ENCODE results near the gene RETN. TPM values are rescaled to one million over a fixed set of nuclear protein-coding genes. Genes with fewer than 3 reads are reported as not detected.

Gene RETN
- total RNA-seq, 1 donor: not detected

GRCh38 chr19:7622933-7623685, 45.7 kb upstream of the RETN start:
- Histone ChIP-seq H3K27me3 (ENCODE audit: insufficient read depth, low read length) (no peaks in the 10 kb centered on the region), H2AFZ (ENCODE audit: low read length) (no peak overlapping the region), H3K79me2 (ENCODE audit: insufficient read depth, low read length) (peaks cover 32% of the 10 kb centered on the region), H3K4me2 (ENCODE audit: insufficient read depth, low read length) (no peak overlapping the region), H3K36me3 (ENCODE audit: insufficient read depth, low read length) (peaks cover 19% of the 10 kb centered on the region), H4K20me1 (ENCODE audit: insufficient read depth, low read length) (peaks cover 8% of the 10 kb centered on the region), H3K4me3 (ENCODE audit: insufficient read depth, low read length) (no peak overlapping the region), H3K4me1 (ENCODE audit: insufficient read depth, low read length) (peaks cover under 1% of the 10 kb centered on the region), H3K9me3 (ENCODE audit: low read depth, low read length) (no peaks in the 10 kb centered on the region), H3K27ac (ENCODE audit: low read depth, low read length) (no peak overlapping the region)
- TF ChIP-seq, protein P1, sequence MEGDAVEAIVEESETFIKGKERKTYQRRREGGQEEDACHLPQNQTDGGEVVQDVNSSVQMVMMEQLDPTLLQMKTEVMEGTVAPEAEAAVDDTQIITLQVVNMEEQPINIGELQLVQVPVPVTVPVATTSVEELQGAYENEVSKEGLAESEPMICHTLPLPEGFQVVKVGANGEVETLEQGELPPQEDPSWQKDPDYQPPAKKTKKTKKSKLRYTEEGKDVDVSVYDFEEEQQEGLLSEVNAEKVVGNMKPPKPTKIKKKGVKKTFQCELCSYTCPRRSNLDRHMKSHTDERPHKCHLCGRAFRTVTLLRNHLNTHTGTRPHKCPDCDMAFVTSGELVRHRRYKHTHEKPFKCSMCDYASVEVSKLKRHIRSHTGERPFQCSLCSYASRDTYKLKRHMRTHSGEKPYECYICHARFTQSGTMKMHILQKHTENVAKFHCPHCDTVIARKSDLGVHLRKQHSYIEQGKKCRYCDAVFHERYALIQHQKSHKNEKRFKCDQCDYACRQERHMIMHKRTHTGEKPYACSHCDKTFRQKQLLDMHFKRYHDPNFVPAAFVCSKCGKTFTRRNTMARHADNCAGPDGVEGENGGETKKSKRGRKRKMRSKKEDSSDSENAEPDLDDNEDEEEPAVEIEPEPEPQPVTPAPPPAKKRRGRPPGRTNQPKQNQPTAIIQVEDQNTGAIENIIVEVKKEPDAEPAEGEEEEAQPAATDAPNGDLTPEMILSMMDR (IDR thresholded peaks at IDR 0.05; ENCODE audit: extremely low read depth, low read depth, low read length): no peak
- DNase-seq (ENCODE audit: insufficient read length, low spot score, missing footprints): no peak

GRCh38 chr19:7623725-7624603, 44.9 kb upstream of the RETN start:
- TF ChIP-seq, protein P1 (IDR thresholded peaks at IDR 0.05; ENCODE audit: extremely low read depth, low read depth, low read length): no peak
- Histone ChIP-seq H3K27ac (ENCODE audit: low read depth, low read length) (no peak overlapping the region), H3K79me2 (ENCODE audit: insufficient read depth, low read length) (peaks cover 41% of the 10 kb centered on the region), H2AFZ (ENCODE audit: low read length) (no peak overlapping the region), H4K20me1 (ENCODE audit: insufficient read depth, low read length) (peaks cover 10% of the 10 kb centered on the region), H3K36me3 (ENCODE audit: insufficient read depth, low read length) (peaks cover 19% of the 10 kb centered on the region), H3K4me2 (ENCODE audit: insufficient read depth, low read length) (no peak overlapping the region), H3K4me1 (ENCODE audit: insufficient read depth, low read length) (peaks cover 9% of the 10 kb centered on the region), H3K4me3 (ENCODE audit: insufficient read depth, low read length) (no peak overlapping the region), H3K27me3 (ENCODE audit: insufficient read depth, low read length) (no peaks in the 10 kb centered on the region), H3K9me3 (ENCODE audit: low read depth, low read length) (no peaks in the 10 kb centered on the region)
- no peak for DNase-seq (ENCODE audit: insufficient read length, low spot score, missing footprints)

GRCh38 chr19:7624810-7625209, 44.0 kb upstream of the RETN start:
- peaks cover 10% of the 10 kb centered on the region for H4K20me1 ChIP-seq (ENCODE audit: insufficient read depth, low read length)
- H3K4me1 ChIP-seq (ENCODE audit: insufficient read depth, low read length): peaks cover 9% of the 10 kb centered on the region
- no peak for DNase-seq (ENCODE audit: insufficient read length, low spot score, missing footprints)
- H3K27me3 ChIP-seq (ENCODE audit: insufficient read depth, low read length): no peaks in the 10 kb centered on the region
- H3K9me3 ChIP-seq (ENCODE audit: low read depth, low read length): no peaks in the 10 kb centered on the region
- no peak overlapping the region for H3K4me3 ChIP-seq (ENCODE audit: insufficient read depth, low read length)
- peaks cover 48% of the 10 kb centered on the region for H3K79me2 ChIP-seq (ENCODE audit: insufficient read depth, low read length)
- peaks cover 19% of the 10 kb centered on the region for H3K36me3 ChIP-seq (ENCODE audit: insufficient read depth, low read length)
- TF ChIP-seq, protein P1 (IDR thresholded peaks at IDR 0.05; ENCODE audit: extremely low read depth, low read depth, low read length): no peak
- H3K4me2 ChIP-seq (ENCODE audit: insufficient read depth, low read length): no peak overlapping the region
- no peak overlapping the region for H2AFZ ChIP-seq (ENCODE audit: low read length)
- no peak overlapping the region for H3K27ac ChIP-seq (ENCODE audit: low read depth, low read length)

Measured in osteoblast (primary cell).